Memory B cell (primary cell): ENCODE measurements around the gene MZF1.
"Not testable (repeated sequence)": the region's sequence is repeated elsewhere in the genome, so short reads cannot be mapped to it uniquely, and the experiment has no call there.

Experiments used
- ATAC-seq: fragments of 150-1000 bp; cut with Tn5 transposase; 2 replicates; pipeline ENCODE4 v1.10.0; 2021; ENCODE audit warnings: low read depth, mild to moderate bottlenecking, moderate library complexity
- DNase-seq, 2 donors: peaks; one replicate each; pipeline ENCODE4 v3.0.0; 2022; ENCODE audit warnings: low spot score in 2 of 2
- H3K27ac Mint-ChIP-seq: one replicate; pipeline ENCODE4 v1.8.0; 2022; ENCODE audit warnings: mild to moderate bottlenecking, moderate library complexity, mixed read lengths
- H3K27me3 Mint-ChIP-seq: one replicate; pipeline ENCODE4 v1.8.0; 2022; ENCODE audit warnings: mixed read lengths
- H3K36me3 Mint-ChIP-seq: one replicate; pipeline ENCODE4 v1.8.0; 2022; ENCODE audit warnings: mild to moderate bottlenecking, mixed read lengths
- H3K4me1 Mint-ChIP-seq: one replicate; pipeline ENCODE4 v1.8.0; 2022; ENCODE audit warnings: mixed read lengths
- H3K4me3 Mint-ChIP-seq: one replicate; pipeline ENCODE4 v1.8.0; 2022; ENCODE audit warnings: mild to moderate bottlenecking, moderate library complexity, mixed read lengths
- H3K9me3 Mint-ChIP-seq: one replicate; pipeline ENCODE4 v1.8.0; 2022; ENCODE audit warnings: mixed read lengths

MZF1 gene

DNA sequence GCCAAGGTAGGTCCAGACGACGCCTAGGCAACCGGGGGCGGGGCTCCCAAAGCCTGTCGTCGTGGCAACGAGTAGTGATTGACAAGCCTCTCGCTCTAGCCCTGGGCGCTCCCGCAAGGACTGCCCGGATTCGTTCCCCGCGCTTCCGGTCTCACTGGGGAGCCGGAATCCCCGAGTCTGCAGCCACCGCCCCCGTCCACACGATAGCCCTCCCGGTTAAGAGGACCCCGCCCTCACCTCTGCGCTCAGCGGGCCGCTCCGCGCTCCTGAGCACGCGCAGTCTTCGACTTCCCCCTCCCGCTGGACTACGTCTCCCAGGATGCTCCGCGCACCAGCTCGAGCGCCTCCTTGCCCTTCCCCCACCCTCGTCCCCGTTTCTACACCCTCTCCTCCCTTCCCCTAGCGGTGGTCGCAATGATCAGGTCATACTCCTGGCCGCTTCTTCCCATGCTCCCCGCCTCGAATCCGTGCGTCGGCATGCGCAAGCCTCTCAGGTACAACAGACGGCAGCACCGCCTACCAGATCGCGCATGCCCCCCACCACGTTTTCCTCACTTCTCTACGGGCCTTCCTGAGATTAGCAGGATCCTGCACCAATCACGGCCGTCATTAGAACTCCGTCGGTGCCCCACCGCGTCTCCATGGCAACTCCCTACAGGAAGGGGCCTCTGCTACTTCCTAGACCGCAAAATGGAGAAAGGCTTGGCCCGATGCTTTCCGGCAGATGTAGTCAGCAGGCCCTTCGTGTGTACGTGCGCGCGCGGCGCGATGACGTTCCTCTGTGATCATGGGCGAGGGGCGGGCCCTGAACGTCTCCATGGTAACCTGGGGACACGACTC, at the start of gene MZF1:
Gene MZF1 (minus strand): TSS at position 518 of the 840 bp plus-strand sequence. CDS start 1,946 bp downstream, outside the sequence.
- ATAC-seq (peak; percentile 67), DNase-seq (peak; percentile 99)
- Mint-ChIP-seq H3K27me3 (no peaks in the 10 kb centered on the region), H3K36me3 (peaks cover 13% of the 10 kb centered on the region), H3K4me3 (peak within 1 kb of the TSS; percentile 98), H3K27ac (peak within 1 kb of the TSS; percentile 99), H3K9me3 (peaks cover 2% of the 10 kb centered on the region), H3K4me1 (peaks cover 24% of the 10 kb centered on the region)

DNA sequence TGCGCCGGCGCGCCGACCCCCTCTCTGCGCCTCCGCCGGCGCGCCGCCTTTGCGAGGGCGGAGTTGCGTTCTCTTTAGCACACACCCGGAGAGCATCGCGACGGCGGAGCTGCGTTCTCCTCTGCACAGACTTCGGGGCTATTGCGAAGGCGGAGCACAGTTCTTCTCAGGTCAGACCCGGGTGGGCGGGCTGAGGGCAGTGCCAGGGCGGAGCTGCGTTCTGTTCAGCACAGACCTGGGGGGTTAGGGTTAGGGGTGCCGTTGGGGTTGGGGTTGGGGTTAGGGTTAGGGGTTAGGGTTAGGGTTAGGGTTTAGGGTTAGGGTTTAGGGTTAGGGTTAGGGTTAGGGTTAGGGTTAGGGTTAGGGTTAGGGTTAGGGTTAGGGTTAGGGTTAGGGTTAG, 34.1 kb upstream of the MZF1 start:
- not testable (repeated sequence) for H3K27ac Mint-ChIP-seq, H3K36me3 Mint-ChIP-seq, DNase-seq, H3K9me3 Mint-ChIP-seq, ATAC-seq, H3K27me3 Mint-ChIP-seq, H3K4me3 Mint-ChIP-seq, H3K4me1 Mint-ChIP-seq

DNA sequence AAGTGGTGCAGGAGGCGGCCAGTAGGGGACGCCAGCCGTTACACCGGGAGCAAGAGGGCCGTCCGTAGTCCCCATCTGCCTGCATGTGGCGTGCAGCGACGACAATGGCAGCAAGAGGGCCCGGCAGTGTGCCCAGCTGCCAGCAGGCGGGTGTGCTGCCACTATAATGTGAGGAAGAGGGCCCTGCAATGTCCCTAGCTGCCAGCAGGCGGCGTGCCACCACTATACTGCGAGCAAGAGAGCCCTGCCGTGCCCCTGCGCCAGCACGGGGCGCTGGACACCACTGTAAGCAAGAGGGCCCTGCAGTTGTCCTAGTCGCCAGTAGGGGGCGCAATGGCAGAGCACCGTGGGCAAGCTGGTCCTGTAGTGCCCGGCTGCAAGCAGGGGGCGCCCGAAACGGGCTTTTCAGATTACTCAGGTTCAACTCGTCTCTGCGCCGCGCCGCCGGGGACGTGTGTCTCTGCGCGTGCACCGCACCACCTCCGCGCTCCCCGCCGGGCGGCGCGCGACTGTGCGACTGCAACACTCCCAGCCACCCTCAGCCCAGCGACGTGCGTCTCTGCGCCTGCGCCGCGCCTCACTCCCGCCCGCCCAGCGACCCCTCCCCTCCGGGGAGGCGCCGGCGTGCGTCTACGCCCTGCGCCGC, 33.2 kb upstream of the MZF1 start:
- ATAC-seq, H3K36me3 Mint-ChIP-seq, H3K27me3 Mint-ChIP-seq: not testable (repeated sequence)

DNA sequence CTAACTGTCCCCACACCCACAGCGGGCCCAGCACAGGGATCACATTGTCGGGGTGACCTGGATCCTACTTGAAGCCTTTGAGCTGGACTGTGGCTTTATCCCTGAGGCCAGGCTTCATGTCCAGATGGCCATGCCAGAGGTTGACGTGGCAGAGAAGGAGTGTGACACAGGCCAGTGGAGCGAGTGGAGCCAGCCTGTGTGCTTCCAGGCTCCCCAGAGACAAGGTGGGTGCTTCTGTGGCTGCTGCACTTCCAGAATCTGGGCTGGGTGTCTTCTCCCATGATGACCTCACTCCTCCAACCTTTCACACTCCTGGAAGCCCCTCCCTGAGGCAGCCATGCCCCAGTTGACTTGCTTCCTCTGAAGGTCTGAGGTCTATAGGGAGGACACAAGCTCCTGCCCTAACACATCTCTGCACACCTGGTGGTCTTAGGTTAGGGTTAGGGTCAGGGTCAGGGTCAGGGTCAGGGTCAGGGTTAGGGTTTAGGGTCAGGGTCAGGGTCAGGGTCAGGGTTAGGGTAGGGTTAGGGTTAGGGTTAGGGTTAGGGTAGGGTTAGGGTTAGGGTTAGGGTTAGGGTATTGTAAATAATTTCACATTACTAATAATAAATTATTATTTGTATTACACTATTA, 13.1 kb upstream of the MZF1 start:
- ATAC-seq (no peak), DNase-seq (no peak)
- H3K27me3 Mint-ChIP-seq: no peaks in the 10 kb centered on the region
- H3K36me3 Mint-ChIP-seq: peaks cover 11% of the 10 kb centered on the region
- no peak overlapping the region for H3K4me3 Mint-ChIP-seq
- no peaks in the 10 kb centered on the region for H3K9me3 Mint-ChIP-seq
- H3K27ac Mint-ChIP-seq: no peak overlapping the region
- H3K4me1 Mint-ChIP-seq: peaks cover 5% of the 10 kb centered on the region

More for the DNA sequence above, 33.2 kb upstream of the MZF1 start:
- H3K27ac Mint-ChIP-seq, DNase-seq, H3K4me1 Mint-ChIP-seq, H3K9me3 Mint-ChIP-seq, H3K4me3 Mint-ChIP-seq: not testable (repeated sequence)

DNA sequence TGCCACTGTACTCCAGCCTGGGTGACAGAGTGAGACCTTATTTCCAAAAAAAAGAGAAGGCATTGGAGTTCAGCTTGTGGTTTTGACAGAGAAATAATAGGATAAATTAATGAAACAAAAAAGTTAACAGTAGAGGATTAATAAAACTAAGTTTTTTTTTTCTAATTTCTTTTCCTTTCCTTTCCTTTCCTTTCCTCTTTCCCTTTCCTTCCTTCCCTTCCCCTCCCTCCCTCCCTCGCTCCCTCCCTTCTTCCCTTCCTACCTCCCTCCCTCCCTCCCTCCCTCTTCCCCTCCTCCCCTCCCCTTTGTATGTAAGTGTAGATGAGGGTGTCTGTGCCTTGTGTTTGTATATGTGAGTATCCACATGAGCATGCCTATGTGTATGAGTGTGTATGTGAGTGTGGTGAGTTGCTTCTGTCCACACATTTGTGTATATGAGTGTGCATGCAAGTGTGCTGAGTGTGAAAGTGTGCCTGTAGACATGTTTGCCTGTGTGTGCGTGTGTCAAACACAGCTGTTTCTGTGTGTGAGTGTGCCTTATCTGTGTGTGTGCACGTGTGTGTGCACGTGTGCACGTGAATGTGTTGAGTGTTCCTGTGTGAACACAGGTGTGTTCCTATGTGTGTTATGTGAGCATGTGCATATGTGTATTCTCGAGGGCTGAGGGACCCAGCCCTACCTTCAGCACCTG, 12.5 kb upstream of the MZF1 start:
- Mint-ChIP-seq H3K4me3 (no peak overlapping the region), H3K9me3 (no peaks in the 10 kb centered on the region), H3K27ac (no peak overlapping the region), H3K27me3 (no peaks in the 10 kb centered on the region), H3K36me3 (peaks cover 12% of the 10 kb centered on the region), H3K4me1 (peaks cover 9% of the 10 kb centered on the region)
- no peak for DNase-seq
- no peak for ATAC-seq

DNA sequence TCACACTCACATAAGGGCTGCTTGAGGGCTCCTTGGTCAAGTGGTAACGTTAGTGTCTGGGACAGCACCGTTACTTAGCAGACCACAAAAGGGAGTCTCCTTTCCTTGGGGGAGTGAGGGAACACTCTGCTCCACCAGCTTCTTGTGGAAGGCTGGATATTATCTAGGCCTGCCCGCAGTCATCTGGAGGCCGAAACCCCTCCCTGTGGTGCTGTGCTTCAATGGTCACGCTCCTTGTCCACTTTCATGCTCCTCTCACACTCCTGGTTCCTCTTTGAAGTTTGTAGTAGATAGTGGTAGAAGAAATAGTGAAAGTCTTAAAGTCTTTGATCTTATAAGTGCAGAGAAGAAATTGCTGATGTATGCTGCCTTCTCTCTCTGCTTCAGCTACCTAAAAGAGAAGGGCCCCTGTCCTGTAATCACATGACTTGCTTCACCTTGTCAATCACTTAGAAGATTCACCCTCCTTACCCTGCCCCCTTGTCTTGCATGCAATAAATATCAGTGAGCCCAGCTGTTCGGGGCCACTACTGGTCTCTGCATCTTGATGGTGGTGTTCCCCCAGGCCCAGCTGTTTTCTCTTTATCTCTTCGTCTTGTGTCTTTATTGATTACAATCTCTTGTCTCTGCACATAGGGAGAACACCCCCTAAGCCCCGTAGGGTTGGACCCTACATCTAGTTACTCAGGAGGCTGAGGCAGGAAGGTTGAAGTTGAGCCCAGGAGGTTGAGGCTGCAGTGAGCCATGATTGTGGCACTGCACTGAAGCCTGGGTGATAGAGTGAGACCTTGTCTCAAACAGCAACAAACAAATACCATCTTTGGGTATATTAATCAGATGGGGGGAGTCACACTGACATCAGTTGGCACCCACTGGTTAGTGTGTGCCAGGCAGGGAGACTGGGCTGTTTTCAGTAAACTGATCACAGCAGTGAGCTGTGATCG, 11.6 kb upstream of the MZF1 start:
- Mint-ChIP-seq H3K4me1 (peaks cover 9% of the 10 kb centered on the region), H3K9me3 (no peaks in the 10 kb centered on the region), H3K27ac (peak overlapping the region; percentile 58), H3K4me3 (no peak overlapping the region), H3K27me3 (no peaks in the 10 kb centered on the region), H3K36me3 (peaks cover 12% of the 10 kb centered on the region)
- no peak for DNase-seq
- ATAC-seq: no peak

DNA sequence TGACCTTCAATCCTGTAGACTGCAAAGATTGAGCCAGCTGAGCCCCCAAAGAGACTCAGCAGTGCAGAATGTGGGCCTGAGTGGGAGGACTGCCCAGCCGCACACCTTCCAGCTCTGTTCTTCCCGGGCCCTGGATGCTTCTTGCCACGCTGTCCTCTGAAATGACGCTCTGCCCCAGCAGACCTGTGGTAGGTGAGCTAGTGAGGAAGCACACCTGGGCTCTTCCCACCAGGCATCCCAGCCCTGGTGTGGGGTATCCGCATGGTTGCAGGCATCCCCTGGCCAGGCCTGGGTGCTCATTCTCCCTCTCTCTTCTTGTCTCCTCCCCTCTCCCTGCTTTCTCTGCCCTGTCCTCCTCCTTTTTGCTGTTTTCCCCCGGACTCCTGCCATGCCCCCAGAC, 9.8 kb upstream of the MZF1 start:
- ATAC-seq: no peak
- Mint-ChIP-seq H3K36me3 (peaks cover 12% of the 10 kb centered on the region), H3K4me1 (peaks cover 22% of the 10 kb centered on the region), H3K27ac (no peak overlapping the region), H3K9me3 (no peaks in the 10 kb centered on the region), H3K4me3 (no peak overlapping the region), H3K27me3 (no peaks in the 10 kb centered on the region)
- DNase-seq: no peak

DNA sequence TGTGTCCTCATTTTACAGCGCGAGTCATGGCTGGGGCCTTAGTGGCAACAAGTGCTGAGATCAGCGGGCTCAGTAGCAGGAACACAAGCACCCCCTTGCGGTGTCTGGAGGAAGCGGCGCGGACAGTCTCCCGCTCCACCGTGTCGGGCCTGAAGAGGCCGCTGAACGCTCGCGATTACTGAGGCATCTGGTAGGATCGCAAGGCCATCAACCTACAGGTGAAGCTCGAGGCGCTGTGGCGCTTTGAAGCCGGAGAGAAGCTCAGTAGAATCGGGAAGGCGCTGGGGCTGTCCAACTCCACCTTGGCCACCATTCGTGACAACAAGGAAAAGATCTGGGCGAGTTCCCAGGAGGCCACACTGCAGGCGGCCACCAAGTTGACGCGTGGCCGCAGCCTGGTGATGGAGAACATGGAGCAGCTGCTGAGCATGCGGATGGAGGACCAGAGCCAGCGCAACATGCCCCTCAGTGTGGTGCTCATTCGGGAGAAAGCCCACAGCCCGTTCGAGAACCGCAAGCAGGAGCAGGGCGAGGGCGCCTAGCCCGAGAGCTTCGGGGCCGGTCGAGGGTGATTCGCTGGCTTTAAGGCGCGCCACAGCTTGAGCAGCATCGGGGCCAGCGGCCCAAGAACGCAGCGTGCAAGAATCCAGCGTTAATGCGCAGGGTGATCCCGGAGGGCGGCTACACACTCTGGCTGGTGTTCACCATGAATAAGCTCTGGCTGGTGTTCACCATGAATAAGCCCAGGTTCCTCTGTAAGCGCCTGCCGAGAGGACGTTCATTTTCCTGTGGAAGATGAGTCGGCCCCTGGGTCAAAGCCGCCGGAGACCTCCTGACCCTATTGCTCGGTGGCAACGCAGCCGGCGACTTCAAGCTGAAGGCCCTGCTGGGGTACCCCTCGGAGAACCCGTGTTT, 8.3 kb upstream of the MZF1 start:
- no peak overlapping the region for H3K4me3 Mint-ChIP-seq
- ATAC-seq: peak; percentile 96
- peaks cover 12% of the 10 kb centered on the region for H3K36me3 Mint-ChIP-seq
- peaks cover 24% of the 10 kb centered on the region for H3K4me1 Mint-ChIP-seq
- peak overlapping the region; percentile 31 for H3K27ac Mint-ChIP-seq
- DNase-seq: peak; percentile 86 to 90
- H3K27me3 Mint-ChIP-seq: no peaks in the 10 kb centered on the region
- H3K9me3 Mint-ChIP-seq: no peaks in the 10 kb centered on the region

DNA sequence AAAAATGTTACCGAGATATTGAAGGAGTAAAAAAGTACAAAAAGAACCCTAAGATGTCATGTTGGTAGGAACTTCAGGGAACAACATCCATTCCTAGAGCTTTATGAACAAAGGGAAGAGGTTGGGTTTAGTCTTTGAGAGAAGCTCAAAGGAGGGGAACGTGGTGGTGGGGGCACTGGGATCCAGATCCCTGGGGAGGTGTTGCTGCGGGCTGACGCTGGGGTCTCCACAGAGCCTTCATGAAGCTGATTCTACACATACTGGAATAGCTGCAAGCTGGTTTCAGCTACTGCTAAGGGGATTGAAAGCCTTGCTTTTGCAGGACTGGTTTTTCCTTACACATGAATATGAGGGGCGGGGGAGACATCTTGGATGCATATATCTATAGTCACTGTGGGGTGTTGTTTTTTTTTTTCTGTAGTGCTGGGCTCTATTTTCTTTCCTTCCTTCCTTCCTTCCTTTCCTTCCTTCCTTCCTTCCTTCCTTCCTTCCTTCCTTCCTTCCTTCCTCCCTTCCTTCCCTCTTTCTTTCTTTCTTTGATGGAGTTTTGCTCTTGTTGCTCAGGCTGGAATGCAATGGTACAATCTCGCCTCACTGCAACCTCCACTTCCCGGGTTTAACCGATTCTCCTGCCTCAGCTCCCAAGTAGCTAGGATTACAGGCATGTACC, 6.5 kb upstream of the MZF1 start:
- ATAC-seq: no peak
- H3K4me1 Mint-ChIP-seq: peaks cover 27% of the 10 kb centered on the region
- H3K27me3 Mint-ChIP-seq: no peaks in the 10 kb centered on the region
- H3K36me3 Mint-ChIP-seq: peaks cover 12% of the 10 kb centered on the region
- no peak overlapping the region for H3K4me3 Mint-ChIP-seq
- peak overlapping the region; percentile 63 for H3K27ac Mint-ChIP-seq
- no peak for DNase-seq
- H3K9me3 Mint-ChIP-seq: no peaks in the 10 kb centered on the region

DNA sequence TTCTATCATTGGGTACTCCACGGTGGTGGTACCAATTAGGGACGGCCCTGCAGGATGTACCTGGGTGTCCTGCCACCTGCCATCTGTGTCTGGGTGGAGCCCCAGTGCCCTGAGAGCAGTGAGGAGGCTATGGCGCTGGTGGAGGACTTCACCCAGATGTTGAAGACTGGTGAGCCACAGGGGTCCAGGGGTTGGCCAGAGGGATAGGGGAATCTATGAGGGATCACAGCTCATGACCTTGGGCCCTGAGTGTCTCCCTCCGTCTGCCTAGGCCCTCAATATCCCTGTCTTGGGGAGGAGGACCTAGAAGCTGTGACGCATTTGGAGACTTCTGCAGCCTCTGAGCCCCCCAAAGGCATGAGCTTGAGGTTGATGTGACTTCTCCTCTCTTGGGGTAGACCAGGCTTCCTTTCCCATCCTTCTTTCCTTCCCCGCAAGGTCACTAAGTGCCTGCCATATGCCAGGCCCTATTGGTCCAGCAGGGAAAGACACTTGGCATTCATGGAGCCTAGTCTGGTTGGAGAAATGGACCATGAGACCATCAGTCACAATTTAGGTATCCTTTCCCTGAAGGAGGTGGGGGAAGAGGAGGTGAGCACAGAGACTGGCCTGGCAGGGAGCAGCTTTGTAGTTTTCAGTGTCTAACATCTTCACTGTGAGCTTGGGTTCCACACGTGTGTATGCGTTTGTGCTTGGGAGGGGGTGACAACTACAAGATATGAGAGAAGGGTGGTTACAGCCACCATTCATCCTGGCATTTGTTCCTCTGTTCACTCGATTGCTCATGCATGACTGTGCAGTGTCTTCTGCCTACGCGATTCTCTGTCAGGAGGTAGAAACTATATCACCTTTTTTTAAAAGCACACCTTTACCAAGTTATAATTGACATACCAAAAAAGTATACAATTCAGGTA, 5.1 kb upstream of the MZF1 start:
- H3K4me1 Mint-ChIP-seq: peaks cover 35% of the 10 kb centered on the region
- H3K27me3 Mint-ChIP-seq: no peaks in the 10 kb centered on the region
- H3K36me3 Mint-ChIP-seq: peaks cover 12% of the 10 kb centered on the region
- peak overlapping the region; percentile 63 for H3K27ac Mint-ChIP-seq
- peaks cover 2% of the 10 kb centered on the region for H3K9me3 Mint-ChIP-seq
- no peak for ATAC-seq
- no peak overlapping the region for H3K4me3 Mint-ChIP-seq
- DNase-seq: no peak

DNA sequence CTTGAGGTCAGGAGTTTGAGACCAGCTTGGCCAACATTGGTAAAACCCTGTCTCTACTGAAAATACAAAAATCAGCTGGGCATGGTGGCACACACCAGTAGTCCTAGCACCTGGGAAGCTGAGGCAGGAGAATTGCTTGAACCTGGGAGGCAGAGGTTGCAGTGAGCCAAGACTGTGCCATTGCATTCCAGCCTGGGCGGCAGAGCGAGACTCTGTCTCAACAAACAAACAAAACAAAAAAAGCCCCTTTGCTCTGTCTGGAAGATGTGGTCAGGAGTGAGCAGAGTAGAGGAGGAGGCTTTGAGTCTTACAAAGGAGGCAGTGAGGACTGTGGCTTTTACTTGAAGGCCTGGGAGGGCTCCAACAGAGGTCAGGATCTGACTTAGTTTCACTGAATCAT, 4.4 kb upstream of the MZF1 start:
- H3K9me3 Mint-ChIP-seq, H3K4me3 Mint-ChIP-seq, DNase-seq, ATAC-seq, H3K27me3 Mint-ChIP-seq, H3K36me3 Mint-ChIP-seq: not testable (repeated sequence)
- peak overlapping the region; percentile 31 for H3K27ac Mint-ChIP-seq
- H3K4me1 Mint-ChIP-seq: peaks cover 35% of the 10 kb centered on the region
